GM18499 (cell line): ENCODE measurements around the gene ANP32B.

Experiments used
- ATAC-seq: cut with Tn5 transposase; IDR thresholded peaks from one replicate; pipeline ENCODE4 v1.9.1; 2021; ENCODE audit warnings: moderate number of reproducible peaks; ENCODE audit not compliant: insufficient read depth, unreplicated experiment

ANP32B gene

GRCh38 chr9:98020476-98021145 is 37.5 kb downstream of the ANP32B start:
- ATAC-seq = no peak

- no peak for ATAC-seq
These were observed 38.3 kb downstream of the ANP32B start for GRCh38 chr9:98021306-98022040.

- ATAC-seq = no peak
These were observed 39.3 kb downstream of the ANP32B start for GRCh38 chr9:98022447-98022846.

GRCh38 chr9:98024702-98025101 is 41.6 kb downstream of the ANP32B start:
- ATAC-seq = no peak

GRCh38 chr9:98031169-98031568 is 48.0 kb downstream of the ANP32B start:
- ATAC-seq = no peak

- ATAC-seq = no peak
These were observed 48.8 kb downstream of the ANP32B start for GRCh38 chr9:98031935-98032334.

GRCh38 chr9:98034593-98035546 is 51.7 kb downstream of the ANP32B start:
- no peak for ATAC-seq

GRCh38 chr9:98037357-98037756 is 54.2 kb downstream of the ANP32B start:
- no peak for ATAC-seq

GRCh38 chr9:98038958-98039357 is 55.8 kb downstream of the ANP32B start:
- ATAC-seq = no peak

- no peak for ATAC-seq
These were observed 56.5 kb downstream of the ANP32B start for GRCh38 chr9:98039607-98040017.

GRCh38 chr9:98040212-98040611 is 57.1 kb downstream of the ANP32B start:
- no peak for ATAC-seq

- no peak for ATAC-seq
These were observed 60.8 kb downstream of the ANP32B start for GRCh38 chr9:98043915-98044314.

GRCh38 chr9:98045234-98046179 is 62.4 kb downstream of the ANP32B start:
- ATAC-seq = peak; percentile 80

- ATAC-seq = no peak
These were observed 63.0 kb downstream of the ANP32B start for GRCh38 chr9:98046180-98046543.

- no peak for ATAC-seq
These were observed 63.9 kb downstream of the ANP32B start for GRCh38 chr9:98047002-98047401.

GRCh38 chr9:98049288-98050072 is 66.3 kb downstream of the ANP32B start:
- ATAC-seq = no peak

GRCh38 chr9:98050351-98050750 is 67.2 kb downstream of the ANP32B start:
- no peak for ATAC-seq

- no peak for ATAC-seq
These were observed 71.3 kb downstream of the ANP32B start for GRCh38 chr9:98054376-98054951.
